Chondrocyte (in vitro differentiated cells): ENCODE measurements around the gene IL17B. TPM values are rescaled to one million over a fixed set of nuclear protein-coding genes. Genes with fewer than 3 reads are reported as not detected.

Experiments
- DNase-seq: peaks from one replicate; pipeline ENCODE4 v3.0.0; 2021; ENCODE audit warnings: mixed read lengths, low spot score
- H3K27ac Mint-ChIP-seq: one replicate; pipeline ENCODE4 v1.8.0; 2021; ENCODE audit warnings: mild to moderate bottlenecking, moderate library complexity, mixed read lengths; ENCODE audit not compliant: unreplicated experiment
- H3K27me3 Mint-ChIP-seq: 2 replicates; pipeline ENCODE4 v1.8.0; 2021; ENCODE audit warnings: low read depth, mixed read lengths
- H3K36me3 Mint-ChIP-seq: 2 replicates; pipeline ENCODE4 v1.8.0; 2021; ENCODE audit warnings: low read depth, mixed read lengths
- H3K4me1 Mint-ChIP-seq: 2 replicates; pipeline ENCODE4 v1.8.0; 2021; ENCODE audit warnings: low read depth, mild to moderate bottlenecking, mixed read lengths
- H3K4me3 Mint-ChIP-seq: one replicate; pipeline ENCODE4 v1.8.0; 2021; ENCODE audit warnings: mild to moderate bottlenecking, moderate library complexity, mixed read lengths; ENCODE audit not compliant: unreplicated experiment
- H3K9me3 Mint-ChIP-seq: 2 replicates; pipeline ENCODE4 v1.8.0; 2021; ENCODE audit warnings: low read depth, mixed read lengths
- total RNA-seq: library from RNA; stranded (reverse); gene quantifications from 3 replicates; pipeline ENCODE4 v1.2.1, GENCODE V29; 2021
- TF ChIP-seq, protein P1 (sequence below): fragments of 200-600 bp; sonication (generic); IDR thresholded peaks from 2 replicates; pipeline ENCODE4 v1.5.0; 2021; ENCODE audit warnings: antibody characterized with exemption, mild to moderate bottlenecking, moderate library complexity

Gene IL17B
- total RNA-seq, 1 donor from 2014 or later: 4.6 TPM

- Mint-ChIP-seq H3K27me3 (no peaks in the 10 kb centered on the region), H3K4me1 (peaks cover 85% of the 10 kb centered on the region), H3K4me3 (peak overlapping the region; percentile 58), H3K9me3 (no peaks in the 10 kb centered on the region), H3K36me3 (no peaks in the 10 kb centered on the region), H3K27ac (peak overlapping the region; percentile 93)
- TF ChIP-seq, protein P1, sequence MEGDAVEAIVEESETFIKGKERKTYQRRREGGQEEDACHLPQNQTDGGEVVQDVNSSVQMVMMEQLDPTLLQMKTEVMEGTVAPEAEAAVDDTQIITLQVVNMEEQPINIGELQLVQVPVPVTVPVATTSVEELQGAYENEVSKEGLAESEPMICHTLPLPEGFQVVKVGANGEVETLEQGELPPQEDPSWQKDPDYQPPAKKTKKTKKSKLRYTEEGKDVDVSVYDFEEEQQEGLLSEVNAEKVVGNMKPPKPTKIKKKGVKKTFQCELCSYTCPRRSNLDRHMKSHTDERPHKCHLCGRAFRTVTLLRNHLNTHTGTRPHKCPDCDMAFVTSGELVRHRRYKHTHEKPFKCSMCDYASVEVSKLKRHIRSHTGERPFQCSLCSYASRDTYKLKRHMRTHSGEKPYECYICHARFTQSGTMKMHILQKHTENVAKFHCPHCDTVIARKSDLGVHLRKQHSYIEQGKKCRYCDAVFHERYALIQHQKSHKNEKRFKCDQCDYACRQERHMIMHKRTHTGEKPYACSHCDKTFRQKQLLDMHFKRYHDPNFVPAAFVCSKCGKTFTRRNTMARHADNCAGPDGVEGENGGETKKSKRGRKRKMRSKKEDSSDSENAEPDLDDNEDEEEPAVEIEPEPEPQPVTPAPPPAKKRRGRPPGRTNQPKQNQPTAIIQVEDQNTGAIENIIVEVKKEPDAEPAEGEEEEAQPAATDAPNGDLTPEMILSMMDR: peak; percentile 97
- DNase-seq: no peak
These were observed 2.9 kb upstream of the IL17B start for GRCh38 chr5:149381986-149382338.

DNA sequence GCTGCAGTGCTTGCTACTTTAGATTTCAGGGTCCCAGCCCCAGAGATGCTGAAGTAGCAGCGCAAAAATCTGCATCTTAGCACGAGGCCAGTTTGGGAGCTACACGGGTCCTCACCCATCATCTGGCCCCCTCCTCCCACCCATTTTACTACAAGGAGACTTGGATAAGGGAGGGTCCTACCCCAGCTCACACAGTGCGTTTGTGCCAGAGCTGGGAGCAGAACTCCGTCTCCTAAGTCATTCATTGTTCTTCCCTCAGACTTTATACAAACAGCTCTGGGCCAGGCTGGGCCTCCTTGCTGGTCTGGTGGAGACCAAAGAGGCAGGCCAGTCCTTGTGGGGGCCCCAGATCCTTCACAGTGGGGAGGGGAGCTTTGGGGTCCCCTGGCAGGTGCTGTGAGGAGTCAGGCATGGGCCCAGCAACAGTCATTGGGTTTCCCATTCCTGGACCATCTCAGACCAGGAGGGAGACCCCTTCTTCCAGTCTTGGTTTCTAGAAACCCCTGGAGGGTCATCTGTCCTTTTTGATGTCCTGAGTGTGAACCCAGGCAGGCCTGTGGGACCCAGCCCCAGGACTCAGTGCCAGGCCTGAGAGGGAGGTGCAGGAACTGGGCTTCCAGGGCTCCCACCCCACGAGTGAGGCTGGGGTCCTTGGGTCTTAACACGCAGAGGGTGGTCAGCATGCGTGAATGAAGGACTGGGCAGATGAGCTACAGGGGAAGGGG lies 2.3 kb upstream of the IL17B start:
- H3K27ac Mint-ChIP-seq: peak overlapping the region; percentile 93
- H3K36me3 Mint-ChIP-seq: no peaks in the 10 kb centered on the region
- H3K27me3 Mint-ChIP-seq: no peaks in the 10 kb centered on the region
- H3K4me3 Mint-ChIP-seq: peak overlapping the region; percentile 58
- TF ChIP-seq, protein P1: no peak
- DNase-seq: no peak
- no peaks in the 10 kb centered on the region for H3K9me3 Mint-ChIP-seq
- H3K4me1 Mint-ChIP-seq: peaks cover 80% of the 10 kb centered on the region

DNA sequence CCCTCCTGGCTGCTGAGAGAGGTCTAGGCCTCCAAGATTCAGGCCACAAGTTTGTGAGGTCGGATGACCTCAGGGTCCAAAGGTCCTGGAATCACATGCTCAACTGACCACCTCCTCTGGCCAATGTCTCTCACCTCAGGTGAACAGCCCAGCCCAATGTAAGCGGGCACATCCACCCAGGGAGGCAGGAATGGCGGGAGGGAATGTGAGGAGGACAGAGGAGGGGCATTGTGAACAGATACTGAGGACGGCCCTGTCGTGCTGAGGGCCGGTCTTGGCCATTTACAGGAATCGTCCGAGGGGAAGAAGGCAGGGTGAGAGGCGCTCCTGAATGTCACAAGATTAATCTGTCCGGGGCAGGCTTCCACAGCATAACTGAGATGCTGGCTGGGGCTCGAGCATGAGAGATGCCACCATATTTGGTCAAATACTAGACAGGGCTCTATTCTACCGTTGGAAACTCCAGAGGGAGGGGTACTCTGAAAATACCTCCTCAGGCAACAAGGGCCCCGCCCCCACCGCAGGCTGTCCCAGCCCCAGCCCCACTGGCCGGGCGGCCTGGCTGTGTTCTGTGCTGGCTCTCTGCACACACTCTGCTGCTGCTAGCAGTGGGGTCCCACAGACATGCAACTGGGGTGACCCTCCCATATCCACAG lies 1.5 kb upstream of the IL17B start:
- Mint-ChIP-seq H3K9me3 (no peaks in the 10 kb centered on the region), H3K27ac (peak overlapping the region; percentile 93), H3K4me1 (peaks cover 72% of the 10 kb centered on the region), H3K27me3 (no peaks in the 10 kb centered on the region), H3K36me3 (no peaks in the 10 kb centered on the region), H3K4me3 (peak overlapping the region; percentile 35)
- TF ChIP-seq, protein P1: no peak
- DNase-seq: no peak

GRCh38 chr5:149379818-149380374 lies 804 bp upstream of the IL17B start:
- no peaks in the 10 kb centered on the region for H3K36me3 Mint-ChIP-seq
- H3K4me1 Mint-ChIP-seq: peaks cover 66% of the 10 kb centered on the region
- no peak overlapping the region for H3K4me3 Mint-ChIP-seq
- peak overlapping the region; percentile 76 for H3K27ac Mint-ChIP-seq
- no peaks in the 10 kb centered on the region for H3K9me3 Mint-ChIP-seq
- TF ChIP-seq, protein P1: no peak
- H3K27me3 Mint-ChIP-seq: no peaks in the 10 kb centered on the region
- DNase-seq: no peak

DNA sequence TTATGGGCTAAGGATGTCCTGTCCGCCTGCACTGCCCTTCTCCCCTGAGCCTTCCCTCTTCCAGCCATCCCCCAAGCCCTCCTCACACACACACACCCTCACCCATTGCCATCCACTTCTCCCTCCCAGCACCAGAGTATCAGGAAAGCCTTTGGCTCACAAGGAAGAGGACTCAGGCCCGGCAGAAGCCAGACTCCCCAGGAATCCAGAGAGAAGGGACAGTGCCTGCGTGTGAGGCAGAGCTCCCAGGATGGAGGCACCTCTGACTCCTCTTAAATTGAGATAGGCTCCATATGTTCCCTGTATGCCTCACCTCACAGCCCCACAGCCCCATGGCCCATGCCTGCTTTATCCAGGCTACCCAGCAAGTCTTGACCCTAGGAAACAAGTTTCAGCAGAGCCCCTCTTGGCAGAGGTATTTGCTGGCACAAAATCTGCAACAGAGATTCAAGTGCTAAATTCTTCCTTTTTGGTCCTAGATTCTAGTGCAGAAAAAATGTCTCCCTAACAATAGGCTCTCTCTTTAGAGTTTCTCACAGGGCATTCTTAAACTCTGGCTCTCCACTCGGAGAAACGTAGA lies 761 bp downstream of the IL17B start:
- no peaks in the 10 kb centered on the region for H3K27me3 Mint-ChIP-seq
- H3K9me3 Mint-ChIP-seq: no peaks in the 10 kb centered on the region
- DNase-seq: no peak
- no peaks in the 10 kb centered on the region for H3K36me3 Mint-ChIP-seq
- no peak overlapping the region for H3K4me3 Mint-ChIP-seq
- H3K27ac Mint-ChIP-seq: peak overlapping the region; percentile 53
- H3K4me1 Mint-ChIP-seq: peaks cover 52% of the 10 kb centered on the region
- TF ChIP-seq, protein P1: no peak
